GM23338 (cell line): Measurements from ENCODE around the gene WT1. TPM values are rescaled to one million over a fixed set of nuclear protein-coding genes. Genes with fewer than 3 reads are reported as not detected.

ENCODE experiments used
- ATAC-seq: fragments of 200-7000 bp; cut with Tn5 transposase; 3 replicates; pipeline ENCODE4 v1.9.1; 2020
- DNase-seq: peaks from one replicate; pipeline ENCODE4 v3.0.0-alpha.2; 2015; ENCODE audit warnings: low spot score
- H2AFZ ChIP-seq: fragments of 200-600 bp; sonication (generic); 2 replicates; pipeline ENCODE4 v1.8.0; 2016; ENCODE audit warnings: antibody characterized with exemption, mild to moderate bottlenecking, moderate library complexity
- H3F3A ChIP-seq: fragments of 200-600 bp; sonication (generic); replicated peaks from 2 replicates; pipeline ENCODE4 v1.8.0; 2017; ENCODE audit warnings: antibody characterized with exemption, mixed run types, low read depth
- H3K27ac ChIP-seq: fragments of 200-600 bp; sonication (generic); 2 replicates; pipeline ENCODE4 v1.6.1; 2016; ENCODE audit warnings: low read depth
- H3K27me3 ChIP-seq: fragments of 200-600 bp; sonication (generic); 2 replicates; pipeline ENCODE4 v1.8.0; 2016; ENCODE audit warnings: mild to moderate bottlenecking, mixed run types, moderate library complexity; ENCODE audit not compliant: insufficient read depth
- H3K36me3 ChIP-seq: fragments of 200-600 bp; sonication (generic); 2 replicates; pipeline ENCODE4 v1.8.0; 2016; ENCODE audit warnings: mild to moderate bottlenecking; ENCODE audit not compliant: insufficient read depth
- H3K4me1 ChIP-seq: fragments of 200-600 bp; sonication (generic); 2 replicates; pipeline ENCODE4 v1.8.0; 2016; ENCODE audit warnings: mild to moderate bottlenecking, moderate library complexity; ENCODE audit not compliant: insufficient read depth
- H3K4me2 ChIP-seq: fragments of 200-600 bp; sonication (generic); 2 replicates; pipeline ENCODE4 v1.7.1; 2017; ENCODE audit warnings: mixed run types
- H3K4me3 ChIP-seq: fragments of 200-600 bp; sonication (generic); 2 replicates; pipeline ENCODE4 v1.6.1; 2016; ENCODE audit warnings: mixed run types
- H3K79me2 ChIP-seq: fragments of 200-600 bp; sonication (generic); replicated peaks from 2 replicates; pipeline ENCODE4 v1.8.0; 2017; ENCODE audit warnings: mild to moderate bottlenecking; ENCODE audit not compliant: insufficient read depth
- H3K9me2 ChIP-seq: fragments of 200-600 bp; sonication (generic); 2 replicates; pipeline ENCODE4 v1.8.0; 2017; ENCODE audit not compliant: insufficient read depth
- H4K20me1 ChIP-seq: fragments of 200-600 bp; sonication (generic); replicated peaks from 2 replicates; pipeline ENCODE4 v1.8.0; 2017; ENCODE audit warnings: mild to moderate bottlenecking; ENCODE audit not compliant: insufficient read depth
- H3K27ac Mint-ChIP-seq: 2 replicates; pipeline ENCODE4 v1.8.0; 2020; ENCODE audit warnings: inconsistent platforms, mild to moderate bottlenecking, moderate library complexity, mixed read lengths
- H3K27me3 Mint-ChIP-seq: 3 replicates; pipeline ENCODE4 v1.8.0; 2022; ENCODE audit warnings: low read depth, mild to moderate bottlenecking, moderate library complexity, mixed read lengths, inconsistent platforms; ENCODE audit not compliant: insufficient read depth, poor library complexity
- H3K36me3 Mint-ChIP-seq: 3 replicates; pipeline ENCODE4 v1.8.0; 2021; ENCODE audit warnings: low read depth, mild to moderate bottlenecking, inconsistent platforms, moderate library complexity, mixed read lengths
- H3K4me1 Mint-ChIP-seq: 3 replicates; pipeline ENCODE4 v1.8.0; 2020; ENCODE audit warnings: mild to moderate bottlenecking, inconsistent platforms, mixed read lengths
- H3K4me3 Mint-ChIP-seq: 3 replicates; pipeline ENCODE4 v1.8.0; 2021; ENCODE audit warnings: moderate library complexity, mild to moderate bottlenecking, inconsistent platforms, mixed read lengths
- H3K9me3 Mint-ChIP-seq: 3 replicates; pipeline ENCODE4 v1.8.0; 2020; ENCODE audit warnings: moderate library complexity, mild to moderate bottlenecking, inconsistent platforms, mixed read lengths
- CREB1 ChIP-seq: fragments of 250-450 bp; sonication (Bioruptor Pico); IDR thresholded peaks from 2 replicates; pipeline ENCODE4 v1.5.0; 2020; ENCODE audit warnings: low read depth, mild to moderate bottlenecking, moderate library complexity
- ETS1 ChIP-seq: IDR thresholded peaks from 2 replicates; pipeline ENCODE4 v1.6.1; 2016; ENCODE audit warnings: antibody characterized with exemption
- JUNB ChIP-seq: IDR thresholded peaks from one replicate; pipeline ENCODE4 v1.6.1; 2016; ENCODE audit warnings: antibody characterized with exemption; ENCODE audit not compliant: unreplicated experiment
- NANOG ChIP-seq: IDR thresholded peaks from 2 replicates; pipeline ENCODE4 v1.6.1; 2016; ENCODE audit warnings: antibody characterized with exemption, borderline replicate concordance
- ZNF462 ChIP-seq: fragments of 250-450 bp; sonication (Bioruptor Pico); IDR thresholded peaks from 2 replicates; pipeline ENCODE4 v1.5.0; 2020; ENCODE audit warnings: mild to moderate bottlenecking, moderate library complexity
- polyA plus RNA-seq: library from polyadenylated mRNA; unstranded; fragments of >200 nt; fragmentation: Nextera tagmentation; extraction: Ambion mirVana; gene quantifications from 2 replicates; pipeline ENCODE4 v1.2.1, GENCODE V29; 2016
- total RNA-seq: library from RNA; depleted of rRNA; stranded (reverse); fragments of >200 nt; shearing (Covaris generic); gene quantifications from 2 replicates; pipeline ENCODE4 v1.2.3, GENCODE V29; 2014

Gene WT1
- total and polyA plus RNA-seq, 2 experiments from 2014 or later, result 0.21 TPM; not detected in 1

- TF ChIP-seq ZNF462 (CRISPR knock-in tag), result no peak
- TF ChIP-seq JUNB, result no peak
- TF ChIP-seq NANOG, result no peak
- no peak for TF ChIP-seq CREB1 (CRISPR knock-in tag)
Measured at GRCh38 chr11:32379719-32380118, 55.6 kb downstream of the WT1 start (continued).

- Histone ChIP-seq H3K79me2 (no peaks in the 10 kb centered on the region), H3K4me3 (no peak overlapping the region), H3K4me2 (no peak overlapping the region), H3K9me2 (no peaks in the 10 kb centered on the region; the same call in 1 of the 2 replicates), H2AFZ (no peak overlapping the region), H4K20me1 (no peaks in the 10 kb centered on the region), H3K4me1 (no peaks in the 10 kb centered on the region), H3K36me3 (no peaks in the 10 kb centered on the region; the same call in 1 of the 2 replicates), H3K27me3 (no peaks in the 10 kb centered on the region), H3F3A (no peaks in the 10 kb centered on the region), H3K27ac (no peak overlapping the region)
- no peak for ATAC-seq
- H3K4me1 Mint-ChIP-seq, result no peaks in the 10 kb centered on the region
- H3K27me3 Mint-ChIP-seq, result no peaks in the 10 kb centered on the region
- no peak for DNase-seq
- TF ChIP-seq ETS1, result no peak
- H3K36me3 Mint-ChIP-seq, result no peaks in the 10 kb centered on the region; the same call in 2 of the 3 replicates
- H3K27ac Mint-ChIP-seq, result no peak overlapping the region
- no peak overlapping the region for H3K4me3 Mint-ChIP-seq
- H3K9me3 Mint-ChIP-seq, result peaks cover 11% of the 10 kb centered on the region; the same call in 2 of the 3 replicates
Measured at GRCh38 chr11:32375826-32376225, 59.5 kb downstream of the WT1 start.
